Head of caudate nucleus (tissue), 42 donors: ENCODE results near the gene BCAS4.

ENCODE experiments used
- DNase-seq, 42 donors: peaks; one replicate each; pipeline versions ENCODE4 v3.0.0 to v3.0.0-alpha.2; 2020 to 2021; ENCODE audit warnings: mixed read lengths in 7 of 42
- intact Hi-C: fragments of 100-400 bp; cut with DNase I; formaldehyde crosslinking; loops from one replicate; pipeline ENCODE4 v1.15.0; 2022

BCAS4 gene

GRCh38 chr20:50920997-50921396 lies 126.1 kb downstream of the BCAS4 start:
- no peak for DNase-seq
- intact Hi-C loops: no loop called here

- no peak for DNase-seq
- intact Hi-C loops: no loop called here
Measured at GRCh38 chr20:50921803-50922501, 127.1 kb downstream of the BCAS4 start.

GRCh38 chr20:50924261-50924920 lies 129.5 kb downstream of the BCAS4 start:
- DNase-seq: no peak
- intact Hi-C loops: no loop called here

- intact Hi-C loops: no loop called here
- no peak for DNase-seq
Measured at GRCh38 chr20:50926530-50926929, 131.7 kb downstream of the BCAS4 start.
